ENCODE measurements around the gene STX16.
"Not testable (repeated sequence)": the region's sequence is repeated elsewhere in the genome, so short reads cannot be mapped to it uniquely, and the experiment has no call there.

Gene STX16

GRCh38 chr20:58637466-58638213 is 13.4 kb upstream of the STX16 start:
- H3K4me3 ChIP-seq (ENCODE audit: low read depth, low read length) = no peak overlapping the region
- TF ChIP-seq CTCF (conservative IDR thresholded peaks at IDR 0.05; ENCODE audit: low read depth, low read length) = no peak
- no peak for DNase-seq (ENCODE audit: low read depth)

GRCh38 chr20:58638467-58639181 is 12.5 kb upstream of the STX16 start:
- no peak for TF ChIP-seq CTCF (conservative IDR thresholded peaks at IDR 0.05; ENCODE audit: low read depth, low read length)
- DNase-seq (ENCODE audit: low read depth) = no peak
- H3K4me3 ChIP-seq (ENCODE audit: low read depth, low read length) = no peak overlapping the region

- peak; percentile 35 for TF ChIP-seq CTCF (conservative IDR thresholded peaks at IDR 0.05; ENCODE audit: low read depth, low read length)
- H3K4me3 ChIP-seq (ENCODE audit: low read depth, low read length) = no peak overlapping the region
- no peak for DNase-seq (ENCODE audit: low read depth)
Observed at GRCh38 chr20:58639182-58640146, 11.6 kb upstream of the STX16 start.

GRCh38 chr20:58640446-58640845 is 10.6 kb upstream of the STX16 start:
- DNase-seq (ENCODE audit: low read depth) = peak; percentile 84
- no peak overlapping the region for H3K4me3 ChIP-seq (ENCODE audit: low read depth, low read length)
- no peak for TF ChIP-seq CTCF (conservative IDR thresholded peaks at IDR 0.05; ENCODE audit: low read depth, low read length)

- TF ChIP-seq CTCF (conservative IDR thresholded peaks at IDR 0.05; ENCODE audit: low read depth, low read length) = no peak
- no peak for DNase-seq (ENCODE audit: low read depth)
- no peak overlapping the region for H3K4me3 ChIP-seq (ENCODE audit: low read depth, low read length)
Observed at GRCh38 chr20:58642441-58642840, 8.6 kb upstream of the STX16 start.

GRCh38 chr20:58642896-58643295 is 8.2 kb upstream of the STX16 start:
- H3K4me3 ChIP-seq (ENCODE audit: low read depth, low read length); DNase-seq (ENCODE audit: low read depth): not testable (repeated sequence)

- no peak for TF ChIP-seq CTCF (conservative IDR thresholded peaks at IDR 0.05; ENCODE audit: low read depth, low read length)
- peak; percentile 62 for DNase-seq (ENCODE audit: low read depth)
- H3K4me3 ChIP-seq (ENCODE audit: low read depth, low read length) = no peak overlapping the region
Observed at GRCh38 chr20:58645412-58645968, 5.6 kb upstream of the STX16 start.
